CD4-positive, CD25-positive, alpha-beta regulatory T cell (primary cell): ENCODE measurements around the gene RPL10. TPM values are rescaled to one million over a fixed set of nuclear protein-coding genes. Genes with fewer than 3 reads are reported as not detected.

ENCODE experiments used
- ATAC-seq, 2 donors: fragments of 150-1000 bp; cut with Tn5 transposase; one replicate each; pipeline ENCODE4 v1.10.0; 2021; ENCODE audit warnings: low read depth in 2 of 2, moderate number of reproducible peaks in 2 of 2, moderate library complexity in 1 of 2
- DNase-seq, 3 donors: peaks; one replicate each; pipeline versions ENCODE4 v3.0.0 to v3.0.0-alpha.2; 2012 to 2022; ENCODE audit warnings: mixed read lengths in 1 of 3
- H3K27ac ChIP-seq: one replicate; pipeline ENCODE4 v1.7.0; 2013; ENCODE audit warnings: mild to moderate bottlenecking, low read length; ENCODE audit not compliant: insufficient read depth, poor library complexity, severe bottlenecking
- H3K27me3 ChIP-seq: one replicate; pipeline ENCODE4 v1.7.0; 2013; ENCODE audit warnings: low read length; ENCODE audit not compliant: control insufficient read depth, insufficient read depth
- H3K36me3 ChIP-seq: one replicate; pipeline ENCODE4 v1.7.0; 2013; ENCODE audit warnings: mild to moderate bottlenecking, low read length, moderate library complexity; ENCODE audit not compliant: control insufficient read depth, insufficient read depth
- H3K4me1 ChIP-seq: 2 replicates; pipeline ENCODE4 v1.7.0; 2013; ENCODE audit warnings: mild to moderate bottlenecking, low read length; ENCODE audit not compliant: insufficient read depth, control insufficient read depth, poor library complexity, severe bottlenecking
- H3K4me3 ChIP-seq: one replicate; pipeline ENCODE4 v1.7.0; 2013; ENCODE audit warnings: low read depth, mild to moderate bottlenecking, low read length, moderate library complexity
- H3K9me3 ChIP-seq, 2 experiments: 1 replicate in 1 of 2; 2 replicates in 1 of 2; pipeline ENCODE4 v1.7.0; 2013; ENCODE audit warnings: low read length in 2 of 2, mild to moderate bottlenecking in 1 of 2, moderate library complexity in 1 of 2; ENCODE audit not compliant: control insufficient read depth in 2 of 2
- H3K27ac Mint-ChIP-seq, 3 donors: one replicate each; pipeline ENCODE4 v1.8.0; 2020 to 2022; ENCODE audit warnings: mild to moderate bottlenecking in 3 of 3, mixed read lengths in 3 of 3, moderate library complexity in 2 of 3
- H3K27me3 Mint-ChIP-seq: one replicate; pipeline ENCODE4 v1.8.0; 2022; ENCODE audit warnings: mild to moderate bottlenecking, mixed read lengths
- H3K36me3 Mint-ChIP-seq: one replicate; pipeline ENCODE4 v1.8.0; 2020; ENCODE audit warnings: mixed read lengths
- H3K4me1 Mint-ChIP-seq, 4 donors: one replicate each; pipeline ENCODE4 v1.8.0; 2020 to 2022; ENCODE audit warnings: mixed read lengths in 4 of 4, mild to moderate bottlenecking in 1 of 4
- H3K4me3 Mint-ChIP-seq, 4 donors: one replicate each; pipeline ENCODE4 v1.8.0; 2020 to 2022; ENCODE audit warnings: mild to moderate bottlenecking in 4 of 4, mixed read lengths in 4 of 4, moderate library complexity in 3 of 4
- H3K9me3 Mint-ChIP-seq, 7 donors: one replicate each; pipeline ENCODE4 v1.8.0; 2020 to 2022; ENCODE audit warnings: mixed read lengths in 7 of 7, mild to moderate bottlenecking in 3 of 7, moderate library complexity in 2 of 7
- polyA plus RNA-seq, 4 donors: library from polyadenylated mRNA; unstranded; fragments of 300-500 nt; fragmentation: Illumina TruSeq; gene quantifications; one replicate each; pipeline ENCODE4 v1.2.3, GENCODE V29; 2021
- total RNA-seq: library from RNA; stranded (reverse); gene quantifications from one replicate; pipeline ENCODE4 v1.2.3, GENCODE V29; 2022

The RPL10 gene
- total and polyA plus RNA-seq, 5 donors from 2014 or later, result 3,877 to 6,073 (median 4,330) TPM

DNA sequence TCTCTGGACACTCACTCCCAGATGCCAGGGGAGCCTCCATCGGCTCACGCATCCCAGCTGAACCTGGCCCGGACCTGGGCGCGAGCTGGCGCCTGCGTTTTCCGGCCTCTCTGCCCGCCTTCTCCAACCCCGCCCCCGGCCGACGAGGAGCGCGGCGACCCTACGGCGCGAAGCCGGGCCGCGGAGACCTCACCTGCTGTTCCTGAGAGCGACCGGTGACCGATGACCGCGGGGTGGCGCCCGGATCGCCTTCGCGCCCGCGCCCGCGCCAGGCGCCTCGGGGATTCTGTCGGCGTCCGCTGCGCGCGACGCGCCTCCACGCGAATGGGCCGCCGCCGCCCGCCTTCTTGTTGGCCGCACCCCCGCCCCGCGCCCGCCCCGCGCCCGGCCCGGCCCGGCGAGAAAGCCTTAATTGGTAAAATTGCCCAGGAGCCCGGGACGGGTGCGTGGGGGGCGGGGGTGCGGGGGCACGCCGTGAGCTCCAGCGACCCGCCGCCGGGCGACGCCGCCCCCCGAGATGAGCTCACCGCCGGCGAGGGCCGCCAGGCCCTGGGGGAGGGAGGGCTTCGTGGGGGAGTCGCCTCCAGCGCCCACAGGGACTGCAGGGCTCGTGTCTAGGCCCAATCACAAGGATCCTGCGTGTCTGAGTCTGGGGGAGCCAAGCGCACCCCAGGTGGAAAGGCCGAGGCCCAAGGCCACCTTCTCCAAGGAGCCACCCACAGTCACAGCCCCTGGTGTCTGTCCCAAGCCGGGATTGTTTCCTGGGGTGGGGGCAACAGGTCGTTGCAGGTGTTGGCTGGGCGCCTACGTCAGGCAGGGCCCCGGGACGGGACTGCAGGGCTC lies 23.6 kb upstream of the RPL10 start, which contains the start of gene FLNA:
Gene FLNA (minus strand): TSS at position 322 of the 843 bp plus-strand sequence. CDS start 3,389 bp downstream, outside the sequence.
- peak within 1 kb of the TSS; percentile 13 for H3K4me3 ChIP-seq
- no peak for ATAC-seq
- Mint-ChIP-seq H3K4me3 (peak within 1 kb of the TSS; percentile 73 to 100 (median 82)), H3K9me3 (peaks cover 0 to 2% (median 0%) of the 10 kb centered on the region in 7 donors), H3K4me1 (peaks cover 0 to 32% (median 7%) of the 10 kb centered on the region in 4 donors), H3K36me3 (no peaks in the 10 kb centered on the region), H3K27me3 (no peaks in the 10 kb centered on the region), H3K27ac (peak within 1 kb of the TSS in 2 of 3 donors; percentile 83 to 85)
- H3K4me1 ChIP-seq, result peaks cover 49% of the 10 kb centered on the region
- H3K9me3 ChIP-seq, result no peaks in the 10 kb centered on the region
- no peaks in the 10 kb centered on the region for H3K27me3 ChIP-seq
- H3K36me3 ChIP-seq, result no peaks in the 10 kb centered on the region
- peak in 1 of 3 donors; percentile 34 for DNase-seq
- H3K27ac ChIP-seq, result peak within 1 kb of the TSS; percentile 5

GRCh38 chrX:154375156-154375504 lies 23.0 kb upstream of the RPL10 start:
- Histone ChIP-seq H3K4me3 (no peak overlapping the region), H3K9me3 (no peaks in the 10 kb centered on the region), H3K4me1 (peaks cover 48% of the 10 kb centered on the region), H3K27me3 (no peaks in the 10 kb centered on the region), H3K36me3 (no peaks in the 10 kb centered on the region), H3K27ac (peak overlapping the region; percentile 5)
- Mint-ChIP-seq H3K27ac (no peak overlapping the region), H3K4me1 (peaks cover 0 to 30% (median 7%) of the 10 kb centered on the region in 4 donors), H3K27me3 (no peaks in the 10 kb centered on the region), H3K36me3 (no peaks in the 10 kb centered on the region), H3K9me3 (peaks cover 0 to 2% (median 0%) of the 10 kb centered on the region in 7 donors), H3K4me3 (peak overlapping the region in 2 of 4 donors; percentile 8 to 13)
- no peak for DNase-seq
- ATAC-seq, result no peak

- Mint-ChIP-seq H3K36me3 (no peaks in the 10 kb centered on the region), H3K4me1 (peaks cover 0 to 38% (median 8%) of the 10 kb centered on the region in 4 donors), H3K27me3 (no peaks in the 10 kb centered on the region), H3K4me3 (peak overlapping the region in 2 of 4 donors; percentile 47 to 93), H3K9me3 (peaks cover 0 to 2% (median 0%) of the 10 kb centered on the region in 7 donors), H3K27ac (peak overlapping the region in 2 of 3 donors; percentile 49 to 52)
- DNase-seq, result no peak
- Histone ChIP-seq H3K4me1 (peaks cover 51% of the 10 kb centered on the region), H3K9me3 (no peaks in the 10 kb centered on the region), H3K27me3 (no peaks in the 10 kb centered on the region), H3K36me3 (peaks cover 4% of the 10 kb centered on the region), H3K27ac (peak overlapping the region; percentile 95), H3K4me3 (no peak overlapping the region)
- ATAC-seq, result no peak
Observed at GRCh38 chrX:154376774-154377173, 21.4 kb upstream of the RPL10 start.

GRCh38 chrX:154378059-154378798 lies 19.9 kb upstream of the RPL10 start:
- Mint-ChIP-seq H3K9me3 (peaks cover 0 to 2% (median 0%) of the 10 kb centered on the region in 7 donors), H3K4me3 (peak overlapping the region; percentile 68 to 93 (median 85)), H3K27ac (peak overlapping the region; percentile 49 to 90 (median 71)), H3K36me3 (no peaks in the 10 kb centered on the region), H3K4me1 (peaks cover 0 to 28% (median 3%) of the 10 kb centered on the region in 4 donors), H3K27me3 (no peaks in the 10 kb centered on the region)
- no peaks in the 10 kb centered on the region for H3K9me3 ChIP-seq
- H3K27ac ChIP-seq, result peak overlapping the region; percentile 95
- H3K4me1 ChIP-seq, result peaks cover 39% of the 10 kb centered on the region
- ATAC-seq (no peak), DNase-seq (peak in 1 of 3 donors; percentile 50)
- H3K4me3 ChIP-seq, result no peak overlapping the region
- peaks cover 4% of the 10 kb centered on the region for H3K36me3 ChIP-seq
- no peaks in the 10 kb centered on the region for H3K27me3 ChIP-seq

- Histone ChIP-seq H3K27ac (peak within 1 kb of the TSS; percentile 98), H3K4me1 (peaks cover 31% of the 10 kb centered on the region), H3K36me3 (peaks cover 4% of the 10 kb centered on the region), H3K9me3 (no peaks in the 10 kb centered on the region), H3K4me3 (peak within 1 kb of the TSS; percentile 68), H3K27me3 (no peaks in the 10 kb centered on the region)
- Mint-ChIP-seq H3K27ac (peak within 1 kb of the TSS; percentile 87 to 91 (median 90)), H3K9me3 (peaks cover 0 to 2% (median 0%) of the 10 kb centered on the region in 7 donors), H3K4me1 (peaks cover 0 to 24% (median under 1%) of the 10 kb centered on the region in 4 donors), H3K36me3 (no peaks in the 10 kb centered on the region), H3K4me3 (peak within 1 kb of the TSS; percentile 83 to 93 (median 88)), H3K27me3 (no peaks in the 10 kb centered on the region)
- ATAC-seq (peak; percentile 84), DNase-seq (peak; percentile 95 to 98 (median 96))
Observed at GRCh38 chrX:154378799-154379568, 19.2 kb upstream of the RPL10 start, which contains the start of gene EMD. EMD (plus strand) TSS chrX:154379295; CDS start chrX:154379485, 190 bp downstream.

GRCh38 chrX:154379569-154379951 lies 18.6 kb upstream of the RPL10 start:
- H3K27me3 ChIP-seq, result no peaks in the 10 kb centered on the region
- H3K36me3 ChIP-seq, result peaks cover 4% of the 10 kb centered on the region
- peaks cover 0 to 24% (median under 1%) of the 10 kb centered on the region in 4 donors for H3K4me1 Mint-ChIP-seq
- peak overlapping the region; percentile 98 for H3K27ac ChIP-seq
- ATAC-seq (no peak), DNase-seq (no peak)
- peak overlapping the region; percentile 83 to 93 (median 88) for H3K4me3 Mint-ChIP-seq
- H3K27me3 Mint-ChIP-seq, result no peaks in the 10 kb centered on the region
- H3K9me3 Mint-ChIP-seq, result peaks cover 0 to 2% (median 0%) of the 10 kb centered on the region in 7 donors
- H3K36me3 Mint-ChIP-seq, result no peaks in the 10 kb centered on the region
- H3K4me3 ChIP-seq, result peak overlapping the region; percentile 68
- peak overlapping the region in 2 of 3 donors; percentile 90 to 91 for H3K27ac Mint-ChIP-seq
- H3K9me3 ChIP-seq, result no peaks in the 10 kb centered on the region
- peaks cover 28% of the 10 kb centered on the region for H3K4me1 ChIP-seq

- no peak for ATAC-seq
- no peaks in the 10 kb centered on the region for H3K27me3 Mint-ChIP-seq
Observed at GRCh38 chrX:154380153-154380552, 18.0 kb upstream of the RPL10 start.

More at GRCh38 chrX:154380153-154380552, 18.0 kb upstream of the RPL10 start:
- Mint-ChIP-seq H3K36me3 (no peaks in the 10 kb centered on the region), H3K4me1 (peaks cover 0 to 24% (median under 1%) of the 10 kb centered on the region in 4 donors), H3K27ac (peak overlapping the region; percentile 61 to 91 (median 90)), H3K4me3 (peak overlapping the region; percentile 83 to 93 (median 88)), H3K9me3 (peaks cover 0 to 3% (median 0%) of the 10 kb centered on the region in 7 donors)
- peaks cover 25% of the 10 kb centered on the region for H3K4me1 ChIP-seq
- no peaks in the 10 kb centered on the region for H3K9me3 ChIP-seq
- no peak for DNase-seq
- H3K4me3 ChIP-seq, result peak overlapping the region; percentile 68
- peaks cover 4% of the 10 kb centered on the region for H3K36me3 ChIP-seq
- H3K27me3 ChIP-seq, result no peaks in the 10 kb centered on the region
- H3K27ac ChIP-seq, result peak overlapping the region; percentile 98
